ENCODE data around the gene CTNNA1.
"Not testable (repeated sequence)": the region's sequence is repeated elsewhere in the genome, so short reads cannot be mapped to it uniquely, and the experiment has no call there.

The CTNNA1 gene

DNA sequence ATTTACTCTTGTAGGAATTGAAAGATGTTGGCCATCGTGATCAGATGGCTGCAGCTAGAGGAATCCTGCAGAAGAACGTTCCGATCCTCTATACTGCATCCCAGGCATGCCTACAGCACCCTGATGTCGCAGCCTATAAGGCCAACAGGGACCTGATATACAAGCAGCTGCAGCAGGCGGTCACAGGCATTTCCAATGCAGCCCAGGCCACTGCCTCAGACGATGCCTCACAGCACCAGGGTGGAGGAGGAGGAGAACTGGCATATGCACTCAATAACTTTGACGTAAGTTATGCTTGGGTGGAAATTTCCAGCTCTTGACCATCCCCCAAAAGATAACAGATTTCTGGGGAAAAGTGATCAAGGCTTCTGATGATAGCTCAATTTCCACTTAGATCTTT is 71.3 kb downstream of the CTNNA1 start:
- no peak for DNase-seq

DNA sequence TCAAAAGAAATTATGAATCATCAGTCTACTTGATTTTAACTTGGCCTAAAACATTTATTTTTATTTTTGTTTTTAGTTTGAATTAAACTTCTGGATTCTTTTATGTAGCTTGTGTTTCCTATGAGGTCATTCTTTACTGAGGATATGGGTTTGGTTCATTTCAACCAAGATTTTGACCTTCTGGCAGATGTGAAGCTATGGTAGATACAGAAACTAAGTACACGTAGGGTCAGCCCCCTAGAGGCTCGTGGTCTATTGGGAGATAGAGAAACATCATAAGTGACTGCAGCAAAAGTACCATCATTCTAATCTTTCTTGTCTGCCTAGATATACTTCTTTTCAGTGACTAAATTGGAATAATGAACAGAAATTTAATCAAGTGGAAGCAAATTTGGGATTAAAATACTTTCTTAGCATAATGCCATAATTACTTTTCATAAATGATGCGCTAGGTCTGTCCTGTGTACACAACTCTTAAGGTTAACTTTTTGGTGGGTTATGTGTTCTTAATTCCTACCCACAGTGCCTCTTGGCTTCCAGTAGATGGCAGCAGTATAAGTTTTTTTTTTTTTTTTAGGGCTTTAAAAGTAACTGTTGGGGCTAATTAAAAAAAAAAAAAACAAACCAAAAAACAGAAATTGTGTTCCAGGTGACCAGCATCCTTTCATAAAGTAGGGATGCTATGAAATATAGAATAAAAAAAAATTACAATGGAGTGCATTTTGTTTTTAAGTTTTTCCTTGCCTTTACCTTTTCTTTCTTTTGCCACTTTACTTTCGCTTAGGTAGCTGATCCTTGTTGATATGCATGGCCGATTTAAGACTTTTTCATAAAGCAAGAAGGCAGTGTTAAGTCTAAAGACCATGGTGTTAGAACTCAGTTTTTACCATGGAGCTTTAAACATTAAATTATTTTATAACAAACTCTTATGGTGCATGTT is 72.0 kb downstream of the CTNNA1 start:
- DNase-seq = no peak

DNA sequence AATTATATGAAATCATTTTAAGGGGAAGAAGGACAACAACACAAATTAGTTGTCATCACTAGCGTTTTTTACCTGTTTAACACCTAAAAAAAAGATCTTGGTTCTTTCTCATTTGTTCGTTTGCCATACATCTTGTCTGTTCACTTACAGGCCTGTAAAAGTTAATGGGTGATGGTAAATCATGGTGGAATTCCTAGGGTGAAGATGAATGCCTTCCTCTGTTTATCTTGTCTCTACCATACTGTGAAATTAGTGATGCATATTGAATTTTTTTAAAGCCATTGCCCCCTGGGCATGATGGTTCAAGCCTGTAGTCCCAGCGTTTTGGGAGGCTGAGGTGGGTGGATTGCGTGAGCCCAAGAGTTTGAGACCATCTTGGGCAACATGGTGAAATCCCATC is 75.3 kb downstream of the CTNNA1 start:
- no peak for DNase-seq

DNA sequence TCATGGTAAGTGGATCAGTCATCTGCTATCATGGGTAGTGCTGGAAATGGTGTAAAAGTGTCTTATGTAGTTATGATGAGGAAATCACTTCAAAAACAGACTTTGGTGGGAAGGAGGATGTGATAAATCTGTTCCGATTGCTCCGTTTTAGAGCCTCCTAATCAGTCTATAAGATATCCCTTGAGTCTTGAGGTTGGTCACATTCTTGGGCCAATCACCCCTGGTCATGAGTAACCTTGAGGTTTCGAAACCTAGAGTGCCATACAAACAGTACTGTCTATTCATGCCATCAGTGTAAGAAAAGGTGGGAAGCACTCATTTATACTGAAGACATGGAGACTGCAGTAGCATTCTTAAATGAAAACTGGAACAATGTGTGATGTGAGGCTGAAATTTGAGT is 76.1 kb downstream of the CTNNA1 start:
- DNase-seq = peak; percentile 30

DNA sequence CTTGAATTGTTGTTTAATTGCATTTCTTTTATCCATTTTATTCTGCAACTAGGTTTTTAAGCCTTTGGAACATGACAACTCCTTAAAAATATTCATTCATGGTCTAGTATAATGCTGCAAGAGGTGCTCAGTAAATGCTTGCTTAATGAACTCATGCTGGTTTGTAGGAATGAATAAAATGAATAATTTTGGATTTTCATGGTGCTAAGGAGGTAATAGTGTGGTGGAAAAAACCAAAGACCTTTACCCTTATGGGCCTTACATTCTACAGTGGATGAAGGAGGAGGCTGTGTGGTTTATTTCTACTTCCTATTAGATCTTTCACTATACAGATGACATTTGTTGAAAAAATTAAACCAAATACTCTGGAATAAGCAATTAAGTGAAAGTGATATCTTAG is 78.5 kb downstream of the CTNNA1 start:
- DNase-seq = peak; percentile 35

DNA sequence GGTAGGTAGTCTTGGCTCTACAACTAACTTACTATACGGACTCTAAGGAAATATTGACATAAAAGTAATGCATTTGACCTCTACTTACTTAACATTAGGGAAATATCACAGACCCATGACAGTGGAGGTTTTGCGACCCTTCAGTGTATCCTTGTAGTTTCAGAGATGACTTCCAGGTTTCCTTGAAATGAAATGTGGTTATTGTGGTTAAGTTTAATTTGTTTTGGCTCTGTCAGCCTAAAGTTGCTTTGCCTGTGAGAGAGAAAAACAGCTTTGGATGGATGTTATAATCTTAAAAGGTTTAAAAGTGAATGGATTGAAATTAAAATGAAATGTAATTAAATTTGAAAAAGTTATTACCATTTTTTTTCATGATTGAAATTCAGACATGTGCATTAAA is 79.0 kb downstream of the CTNNA1 start:
- DNase-seq = peak; percentile 42

DNA sequence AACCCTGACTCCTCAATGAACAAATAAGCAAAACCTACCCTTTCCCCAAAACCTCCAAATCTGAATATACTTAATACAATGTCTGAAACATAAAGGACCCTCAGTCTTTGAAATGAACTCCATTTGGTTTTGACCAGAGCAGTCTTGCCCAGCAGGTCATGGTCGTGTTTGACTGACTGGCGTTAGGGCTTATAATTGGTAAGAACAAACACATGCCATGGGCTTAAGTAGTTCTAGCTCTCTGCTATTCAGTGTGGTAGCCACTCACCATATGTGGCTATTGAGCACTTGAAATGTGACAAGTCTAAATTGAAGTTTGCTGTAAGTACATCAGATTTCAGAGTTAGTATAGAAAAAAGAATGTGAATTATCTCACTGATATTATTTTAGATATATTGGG is 79.9 kb downstream of the CTNNA1 start:
- DNase-seq = no peak

DNA sequence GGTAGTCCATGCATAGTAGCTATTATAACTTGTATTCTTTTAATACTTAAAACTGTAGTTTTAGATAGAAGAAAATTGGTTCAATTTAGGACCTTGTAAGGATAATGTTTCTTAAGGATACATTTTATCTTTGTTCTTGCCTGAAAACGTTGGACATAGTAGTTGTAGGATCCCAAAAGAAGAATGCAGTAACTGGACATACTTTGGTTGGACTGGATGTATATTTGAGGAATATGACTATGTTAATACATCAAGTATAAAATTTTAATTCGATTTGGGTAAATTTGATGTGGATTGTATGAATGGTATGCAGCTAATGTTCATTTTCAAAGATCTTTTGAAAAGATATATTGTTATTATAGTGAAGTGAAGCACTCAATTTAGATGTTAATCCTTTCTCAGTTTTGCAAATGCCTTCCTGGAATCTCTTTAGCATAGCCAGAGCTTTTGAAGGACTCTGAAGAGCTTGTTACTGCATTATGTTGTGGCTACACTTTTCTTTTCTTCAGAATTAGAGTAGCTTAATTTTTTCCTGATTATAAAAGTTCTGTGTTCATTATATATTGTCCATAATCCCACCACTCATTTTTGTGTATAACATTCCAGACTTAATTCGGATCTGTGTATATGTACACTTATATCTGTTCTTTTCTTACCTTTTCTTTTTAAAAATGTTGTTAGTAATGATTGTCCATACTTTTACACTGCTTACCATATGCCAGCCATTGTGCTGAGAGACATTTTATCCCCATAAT is 80.7 kb downstream of the CTNNA1 start:
- no peak for DNase-seq

DNA sequence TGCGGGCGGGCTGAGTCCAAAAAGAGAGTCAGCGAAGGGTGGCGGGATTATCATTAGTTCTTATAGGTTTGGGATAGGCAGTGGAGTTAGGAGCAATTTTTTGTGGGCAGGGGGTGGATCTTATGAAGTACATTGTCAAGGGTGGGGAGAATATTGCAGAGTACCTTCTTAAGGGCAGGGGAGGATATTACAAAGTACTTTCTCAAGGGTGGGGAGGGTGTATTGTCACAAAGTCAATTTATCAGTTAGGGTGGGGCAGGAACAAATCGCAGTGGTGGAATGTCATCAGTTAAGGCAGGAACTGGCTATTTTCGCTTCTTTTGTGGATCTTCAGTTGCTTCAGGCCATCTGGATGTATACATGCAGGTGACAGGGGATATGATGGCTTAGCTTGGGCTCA is 81.6 kb downstream of the CTNNA1 start:
- DNase-seq = not testable (repeated sequence)

DNA sequence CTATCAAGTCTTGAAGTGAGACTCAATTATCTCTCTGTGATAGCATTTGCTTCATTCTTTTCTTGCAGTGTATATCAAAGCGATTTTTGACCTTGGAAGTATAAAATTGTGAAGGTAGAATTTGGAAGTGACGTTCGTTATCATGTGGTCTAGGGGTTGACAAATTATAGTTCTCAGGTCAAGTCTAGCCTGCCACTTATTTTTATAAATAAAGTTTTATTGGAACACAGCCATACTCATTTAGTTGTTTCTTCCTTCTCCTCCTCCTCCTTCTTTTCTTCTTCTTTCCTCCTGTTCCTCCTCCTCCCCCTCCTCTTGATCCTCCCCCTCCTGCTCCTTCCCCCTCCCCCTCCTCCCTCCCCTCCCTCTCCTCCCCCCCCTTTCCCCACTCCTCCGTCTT is 83.9 kb downstream of the CTNNA1 start:
- no peak for DNase-seq

DNA sequence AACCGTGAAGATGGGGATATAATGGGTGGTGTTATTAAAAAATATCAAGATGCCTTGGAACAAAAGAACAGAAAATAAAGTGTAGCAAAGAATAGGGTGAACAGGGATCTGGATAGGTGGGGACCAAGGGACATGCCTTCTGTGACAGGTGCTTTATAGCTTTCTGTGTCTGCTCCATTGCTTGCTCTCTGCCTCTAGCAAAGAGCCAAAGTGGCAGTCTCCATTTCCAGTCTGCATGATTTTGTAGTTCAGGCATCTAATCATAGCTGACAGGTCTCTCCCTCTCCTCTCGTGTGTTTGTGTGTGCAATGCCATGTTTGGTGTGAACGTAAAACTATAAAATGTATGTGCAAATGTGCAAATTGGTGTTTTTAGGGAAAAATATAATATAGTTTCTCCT is 86.9 kb downstream of the CTNNA1 start:
- DNase-seq = no peak

DNA sequence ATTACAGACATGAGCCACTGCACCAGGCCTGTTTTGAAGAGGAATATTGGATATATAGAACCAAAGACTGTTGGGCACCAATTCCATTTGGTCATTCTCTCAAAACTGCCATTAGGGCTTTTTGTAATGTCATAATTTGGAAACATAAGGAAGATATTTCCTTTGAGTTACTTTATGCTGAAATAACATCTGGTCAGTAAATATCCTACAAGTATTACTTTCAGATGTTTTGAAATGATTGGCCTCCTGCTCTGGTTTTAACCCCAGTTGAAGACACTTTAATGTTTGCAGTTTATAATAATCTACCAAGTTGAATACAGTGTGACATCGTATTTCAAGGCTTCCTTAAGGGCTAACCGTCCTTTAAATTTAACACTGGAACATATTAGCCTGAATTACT is 88.3 kb downstream of the CTNNA1 start:
- DNase-seq = no peak

DNA sequence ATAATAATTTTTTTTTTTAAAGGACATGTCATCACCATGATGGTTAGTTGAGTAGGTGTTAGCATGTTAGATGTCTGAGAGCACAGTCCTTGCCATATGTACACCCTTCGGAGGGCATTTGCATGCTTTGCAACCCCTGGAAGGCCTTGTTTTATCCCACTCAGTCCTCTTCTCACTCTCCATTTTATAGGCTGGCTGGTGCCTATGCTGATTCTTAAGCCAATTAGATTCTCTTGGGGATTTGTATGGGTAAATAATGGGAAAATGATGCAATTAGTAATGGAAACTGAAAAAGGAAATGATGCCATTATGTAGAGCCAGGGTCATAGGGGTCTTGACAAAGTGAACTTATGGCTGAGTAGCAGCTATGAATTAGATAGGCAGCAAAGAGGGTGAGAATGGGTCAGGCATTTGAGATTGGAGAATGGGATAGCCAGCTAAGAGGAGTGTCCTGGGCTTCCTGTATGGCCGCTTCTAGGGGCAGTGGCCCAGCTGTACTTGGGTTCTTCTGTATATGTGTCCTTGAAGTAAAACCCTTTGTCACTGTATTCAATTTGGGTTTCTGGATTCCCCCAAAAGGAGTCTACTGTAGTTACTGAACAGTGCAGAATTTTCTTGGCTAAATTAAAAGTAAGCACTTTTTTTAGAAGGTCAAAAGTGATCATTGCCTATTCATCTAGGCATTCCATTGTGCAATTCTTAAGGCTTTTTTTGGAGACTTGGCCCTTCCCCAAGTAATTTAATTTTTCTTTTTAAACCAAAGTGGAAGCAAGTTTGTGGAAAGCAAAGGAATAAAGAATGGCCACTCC is 90.3 kb downstream of the CTNNA1 start:
- peak; percentile 30 for DNase-seq

DNA sequence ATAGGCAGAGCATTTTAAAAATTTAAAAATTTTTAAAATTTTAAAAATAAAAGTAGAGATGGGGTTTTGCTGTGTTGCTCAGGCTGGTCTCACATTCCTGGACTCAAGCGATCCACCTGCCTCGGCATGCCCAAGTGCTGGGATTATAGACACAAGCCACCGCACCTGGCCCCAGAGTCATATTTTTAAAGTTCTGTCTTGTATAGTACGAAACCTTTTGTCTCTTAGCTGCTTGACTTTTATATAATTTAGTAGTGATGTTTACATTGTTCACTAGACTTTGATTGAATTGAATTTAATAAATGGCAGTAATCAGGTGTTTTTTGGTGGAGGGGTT is 90.9 kb downstream of the CTNNA1 start:
- no peak for DNase-seq

DNA sequence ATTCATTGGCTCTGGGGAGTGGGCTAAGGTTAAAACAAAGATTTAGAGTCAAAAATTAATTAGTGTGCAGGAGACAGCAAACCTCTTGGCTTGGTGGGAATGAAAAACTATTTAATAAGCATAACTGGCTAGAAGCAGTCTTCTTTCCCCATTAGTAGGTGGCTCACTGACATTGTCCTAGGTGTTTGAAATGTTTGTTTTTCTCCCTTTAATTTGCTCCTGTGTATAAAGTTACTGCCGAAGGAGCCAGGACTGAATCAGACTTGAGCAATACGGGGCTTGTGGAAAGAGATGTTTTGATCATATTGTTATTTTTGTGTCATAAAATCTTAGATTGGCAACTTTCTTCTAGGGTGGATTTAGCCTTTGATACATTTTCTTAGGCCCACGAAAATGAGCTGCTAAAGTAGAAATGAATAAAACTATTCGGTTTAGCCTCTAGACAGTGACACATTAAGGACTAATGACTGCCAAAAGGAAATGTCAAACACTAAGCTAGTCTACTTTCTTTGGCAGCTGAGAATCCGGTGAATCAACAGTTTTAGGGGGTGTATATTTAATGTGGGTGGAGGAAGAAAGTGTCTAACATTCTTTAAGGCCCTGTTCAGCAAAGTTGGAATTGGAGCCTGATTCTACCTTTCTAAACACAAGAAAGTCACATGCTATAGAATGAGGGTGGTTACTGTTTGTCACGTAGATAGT is 91.7 kb downstream of the CTNNA1 start:
- peak; percentile 90 for DNase-seq

DNA sequence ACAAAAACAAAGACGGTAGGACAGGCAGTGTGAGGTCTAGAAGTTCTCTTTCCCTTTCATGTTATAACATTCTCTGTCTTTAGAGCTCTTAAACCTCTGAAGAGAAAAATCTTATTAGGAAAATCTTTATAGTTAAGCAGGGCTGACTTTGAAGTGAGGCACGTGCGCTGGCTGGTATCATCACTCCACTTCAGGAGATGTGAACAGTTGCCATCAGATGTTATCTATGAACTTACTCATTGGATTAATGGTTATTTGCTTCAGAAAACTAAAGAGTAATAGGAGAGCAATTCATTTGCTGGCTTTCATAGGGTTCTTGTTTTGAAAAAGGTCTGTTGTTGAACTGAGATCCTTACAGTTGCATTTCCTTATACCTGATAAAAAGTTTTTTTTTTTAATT is 96.2 kb downstream of the CTNNA1 start:
- peak; percentile 21 for DNase-seq

DNA sequence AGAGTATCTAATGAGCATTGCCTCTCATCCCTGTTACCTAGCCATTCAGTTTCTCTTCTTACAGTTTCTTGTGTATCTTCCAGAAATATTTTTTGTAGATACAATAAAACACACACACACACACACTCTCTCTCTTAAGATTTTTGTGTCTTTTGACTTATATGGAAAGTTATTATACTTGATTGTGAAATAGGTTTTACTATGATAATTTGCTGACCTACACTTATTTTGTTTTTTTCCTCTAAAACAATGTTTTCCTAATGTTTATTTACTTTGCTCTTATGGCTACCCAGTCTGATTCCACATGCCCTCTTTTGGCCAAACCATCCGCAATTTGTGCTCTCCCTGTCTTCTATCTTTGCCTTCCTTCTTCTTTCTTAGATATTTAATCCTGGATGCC is 96.7 kb downstream of the CTNNA1 start:
- no peak for DNase-seq

DNA sequence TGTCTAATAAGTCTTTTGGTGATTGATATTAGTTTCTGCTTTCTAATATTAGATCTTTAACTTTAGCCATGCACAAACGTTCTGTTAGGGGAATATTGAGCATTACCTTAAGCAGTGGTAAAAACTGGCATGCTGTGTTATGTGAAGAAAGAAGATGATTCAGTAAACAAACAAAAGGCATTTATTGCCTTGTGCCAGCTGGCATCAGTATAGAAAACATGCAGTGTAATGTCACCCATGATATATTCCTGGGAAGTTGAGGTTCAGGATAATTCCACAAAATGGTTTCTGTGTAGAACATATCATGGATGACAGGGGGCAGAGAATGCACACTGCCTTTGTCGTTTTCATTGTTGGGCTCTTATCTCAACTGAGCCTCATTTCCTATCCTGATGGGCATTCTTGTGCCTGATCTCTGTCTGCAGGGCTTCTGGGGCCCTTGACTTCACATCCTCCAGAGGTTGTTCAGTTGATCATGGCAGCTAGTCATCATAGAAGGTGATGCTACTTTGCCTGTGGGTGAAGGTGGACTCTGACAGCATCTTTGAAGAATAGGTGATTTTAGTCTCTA is 97.7 kb downstream of the CTNNA1 start:
- DNase-seq = no peak

DNA sequence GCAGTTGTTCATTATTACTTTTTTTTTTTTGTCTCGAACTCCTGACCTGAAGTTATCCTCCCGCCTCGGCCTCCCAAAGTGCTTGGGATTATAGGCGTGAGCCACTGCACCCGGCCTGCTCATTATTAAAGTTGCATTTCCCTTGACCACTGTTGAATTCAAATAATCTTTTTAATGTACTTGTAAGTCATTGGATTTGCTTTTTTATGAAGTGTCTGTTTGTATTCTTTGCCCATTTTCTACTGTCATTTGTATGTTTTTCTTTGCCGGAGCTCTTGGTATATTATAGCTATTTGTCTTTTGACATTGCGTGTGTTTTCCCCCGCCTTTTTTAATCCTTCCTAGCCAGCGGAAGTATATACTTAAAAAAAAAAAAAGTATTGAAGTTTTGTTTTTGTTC is 99.9 kb downstream of the CTNNA1 start:
- no peak for DNase-seq

DNA sequence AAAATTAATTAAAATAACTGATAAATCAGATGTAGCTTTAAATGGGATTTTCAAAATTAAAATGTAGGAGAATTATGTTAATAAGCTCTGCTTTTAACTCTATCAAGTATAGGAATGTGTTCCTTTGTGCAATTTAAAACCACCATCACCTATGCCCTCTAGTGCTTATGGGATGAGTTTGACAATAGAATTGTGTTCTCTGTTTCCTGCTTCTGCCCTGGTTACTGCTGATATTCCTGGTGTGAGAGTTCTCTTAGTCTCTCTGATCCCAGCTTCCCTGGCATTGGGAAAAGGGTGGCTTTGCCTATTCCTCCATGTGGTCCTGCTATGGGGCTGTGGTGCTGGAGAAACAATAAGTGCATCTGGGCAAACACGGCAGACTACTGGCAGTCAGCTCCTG is 113.8 kb downstream of the CTNNA1 start:
- DNase-seq = no peak

DNA sequence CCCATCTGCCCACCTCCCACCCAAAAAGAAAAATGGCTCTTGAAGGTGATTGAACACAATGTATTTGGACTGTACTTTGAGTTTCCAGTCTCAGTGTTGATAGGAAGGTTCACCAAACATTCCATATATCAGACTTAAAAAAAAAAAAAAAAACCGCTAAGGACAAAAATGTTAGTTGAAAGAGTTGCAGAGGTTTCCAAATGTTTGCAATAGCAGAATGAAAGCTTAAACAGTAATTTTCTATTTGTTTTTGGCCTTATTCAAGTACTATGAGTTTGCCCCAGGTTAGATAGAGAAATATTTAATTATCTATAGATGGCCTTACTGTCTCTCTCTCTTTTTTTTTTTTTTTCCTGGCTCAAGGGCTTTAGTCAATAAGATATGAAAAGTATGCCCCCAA is 115.8 kb downstream of the CTNNA1 start:
- DNase-seq = no peak

DNA sequence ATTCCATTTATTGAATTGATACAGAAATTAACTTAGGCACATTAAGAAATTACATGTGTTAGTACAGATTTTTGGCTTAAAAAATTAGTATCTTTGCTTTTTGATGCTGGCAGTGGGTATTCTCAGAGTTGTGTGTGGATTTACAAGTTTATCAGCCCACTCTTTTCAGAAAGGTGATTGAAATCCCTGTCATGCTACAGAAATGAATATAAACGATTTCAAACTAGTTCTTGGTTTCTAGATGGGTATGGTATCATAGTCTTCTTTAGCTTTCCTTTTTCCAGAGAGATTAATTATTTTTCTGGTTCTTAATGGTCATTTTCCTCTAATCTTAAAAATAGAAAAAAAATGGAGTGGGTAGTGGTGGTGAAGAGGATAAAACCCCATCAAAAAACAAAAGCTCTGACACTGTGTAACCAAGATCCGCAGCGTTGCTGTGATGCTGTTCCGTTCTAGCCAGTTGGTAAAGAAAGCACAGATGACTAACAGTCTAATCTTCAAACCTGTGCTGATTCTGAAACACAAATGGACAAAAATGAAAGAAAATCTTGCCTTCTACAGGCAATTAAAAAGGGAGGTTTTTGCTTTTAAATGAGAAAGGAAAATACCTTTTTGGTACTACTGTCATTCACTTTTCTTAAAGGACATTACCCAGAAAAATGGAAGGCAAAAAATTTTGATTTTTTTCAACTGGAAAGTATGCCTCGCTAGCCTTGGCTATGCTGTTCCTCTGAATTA is 116.7 kb downstream of the CTNNA1 start:
- no peak for DNase-seq

All from fibroblast of skin of right biceps (primary cell).